ENCODE results near the gene IL11RA.

Gene IL11RA

GRCh38 chr9:34651876-34652601 lies at the start of gene IL11RA:
TSS of gene IL11RA (plus strand) at chr9:34652185. CDS start at chr9:34655218, 3,033 bp downstream.
- no peak for DNase-seq

DNA sequence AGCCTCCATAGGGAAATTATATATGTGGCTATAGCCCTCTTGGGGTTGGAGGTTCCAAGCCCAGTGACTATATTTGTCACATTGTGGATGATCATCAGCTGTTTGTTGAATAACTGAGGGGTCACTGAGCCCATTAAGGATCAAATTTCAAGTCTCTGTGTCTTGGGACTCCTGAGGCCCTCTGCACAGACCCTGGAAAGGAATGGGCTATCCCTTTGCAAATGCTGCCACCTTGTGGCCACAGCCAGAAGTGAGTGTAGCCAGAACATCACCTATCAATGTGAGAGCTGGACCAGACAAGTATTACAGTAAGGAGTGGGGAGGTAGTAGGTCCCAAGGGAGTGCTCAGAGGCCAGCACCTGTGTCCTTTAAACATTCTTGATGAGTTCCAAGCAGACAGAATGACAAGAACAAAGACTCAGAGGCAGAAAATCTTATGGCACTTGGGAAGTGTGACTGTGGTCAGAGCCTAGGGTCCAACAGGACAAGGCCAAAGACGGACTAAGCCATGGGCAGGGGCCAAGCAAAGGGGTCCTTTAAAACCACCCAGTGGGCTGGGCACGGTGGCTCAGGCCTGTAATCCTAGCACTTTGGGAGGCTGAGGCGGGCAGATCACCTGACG lies 48.3 kb upstream of the IL11RA start:
- DNase-seq = peak; percentile 66

DNA sequence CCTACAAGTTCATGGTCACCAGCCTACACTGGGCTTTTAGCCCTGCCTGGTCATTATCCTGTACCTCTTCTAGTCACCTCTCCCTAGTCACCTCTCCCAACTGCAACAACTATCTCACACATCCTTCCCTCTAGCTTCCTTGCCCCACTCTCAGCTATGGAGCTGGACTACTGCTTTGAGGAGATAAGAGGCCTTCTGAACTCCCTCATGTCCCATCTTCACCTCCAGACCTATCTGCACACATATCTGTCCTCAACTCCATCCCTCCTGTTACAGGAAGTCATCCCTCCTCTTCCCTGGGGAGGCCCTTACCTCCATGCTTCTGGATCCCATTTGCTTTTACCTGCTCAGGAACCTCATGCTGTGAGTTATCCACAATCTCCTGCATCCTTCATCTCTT lies 45.8 kb upstream of the IL11RA start:
- no peak for DNase-seq

GRCh38 chr9:34606905-34607304 lies 45.1 kb upstream of the IL11RA start:
- DNase-seq = no peak

GRCh38 chr9:34607331-34607730 lies 44.7 kb upstream of the IL11RA start:
- no peak for DNase-seq

- DNase-seq = no peak
Measured at GRCh38 chr9:34610434-34611206, 41.4 kb upstream of the IL11RA start.

- no peak for DNase-seq
Measured at GRCh38 chr9:34611251-34611810, 40.7 kb upstream of the IL11RA start.

- peak; percentile 72 for DNase-seq
Measured at GRCh38 chr9:34611811-34612787, 39.9 kb upstream of the IL11RA start, which contains the start of gene RPP25L. TSS of gene RPP25L (minus strand) at chr9:34612097. CDS start at chr9:34611296, 801 bp downstream.

GRCh38 chr9:34612788-34613390 lies 39.1 kb upstream of the IL11RA start:
- peak; percentile 48 for DNase-seq

DNA sequence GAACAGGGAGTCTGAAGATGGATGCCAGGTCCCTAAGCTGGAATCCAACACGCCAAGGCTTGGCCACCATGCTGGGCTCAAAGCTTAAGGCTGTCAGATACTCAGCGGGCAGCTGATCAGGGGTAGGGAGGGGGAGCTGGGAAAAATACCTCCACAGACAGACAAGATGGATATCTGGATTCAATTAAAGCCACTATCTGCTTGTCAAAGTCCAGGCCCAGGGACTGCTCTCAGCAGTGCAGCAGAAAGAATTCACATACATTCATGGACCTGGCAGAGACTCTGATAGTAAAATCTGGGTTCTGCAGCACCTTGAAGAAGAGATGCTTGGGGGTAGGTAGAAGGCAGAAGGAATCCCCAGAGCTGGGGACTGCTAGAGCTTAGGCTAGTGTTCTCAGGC lies 36.9 kb upstream of the IL11RA start:
- no peak for DNase-seq

GRCh38 chr9:34620061-34620994 lies 31.7 kb upstream of the IL11RA start, which contains the start of gene DCTN3:
TSS of gene DCTN3 (minus strand) at chr9:34620495. CDS start at chr9:34620464, 31 bp downstream.
- DNase-seq = peak; percentile 85

DNA sequence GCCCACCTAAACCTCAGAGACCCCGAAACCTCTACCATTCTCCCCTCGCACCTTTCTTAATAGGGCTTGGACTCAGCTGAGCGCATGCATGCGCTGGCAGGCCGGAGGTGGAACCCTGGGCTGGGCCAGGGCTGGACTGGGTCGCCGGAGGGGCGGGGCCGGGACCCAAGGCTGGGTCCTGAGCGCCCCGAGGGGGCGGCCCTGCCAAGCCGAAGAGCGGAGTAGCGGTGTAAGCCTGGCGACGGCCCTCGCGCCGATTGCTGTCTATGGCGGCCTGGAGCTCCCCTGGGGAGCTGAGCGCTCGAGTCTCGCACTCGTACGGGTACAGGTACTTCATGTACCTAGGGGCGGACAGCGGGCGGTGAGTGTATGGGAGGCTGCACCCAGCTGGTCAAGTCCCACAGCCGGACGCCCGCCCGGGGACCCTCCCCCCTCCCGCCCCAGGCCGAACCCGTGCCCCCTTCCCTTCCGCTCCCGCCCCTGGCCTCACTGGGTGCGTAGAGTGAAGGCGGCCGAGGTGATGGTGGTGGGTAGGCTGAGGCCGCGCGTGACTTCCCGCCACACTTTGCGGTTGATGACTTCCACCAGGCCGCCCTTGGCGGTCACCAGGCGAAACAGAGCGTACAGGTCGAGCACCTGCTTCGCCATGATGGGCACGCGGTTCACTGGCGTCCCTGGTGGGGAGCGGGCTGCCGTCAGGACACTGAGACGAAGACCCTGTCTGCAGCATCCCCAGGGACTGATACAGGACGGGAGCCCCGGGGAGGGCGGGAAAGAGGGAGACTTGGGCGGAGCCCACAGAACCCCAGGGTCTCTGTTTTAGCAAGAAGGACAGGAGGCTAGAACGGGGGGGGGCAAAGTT lies 28.4 kb upstream of the IL11RA start:
- DNase-seq = no peak

DNA sequence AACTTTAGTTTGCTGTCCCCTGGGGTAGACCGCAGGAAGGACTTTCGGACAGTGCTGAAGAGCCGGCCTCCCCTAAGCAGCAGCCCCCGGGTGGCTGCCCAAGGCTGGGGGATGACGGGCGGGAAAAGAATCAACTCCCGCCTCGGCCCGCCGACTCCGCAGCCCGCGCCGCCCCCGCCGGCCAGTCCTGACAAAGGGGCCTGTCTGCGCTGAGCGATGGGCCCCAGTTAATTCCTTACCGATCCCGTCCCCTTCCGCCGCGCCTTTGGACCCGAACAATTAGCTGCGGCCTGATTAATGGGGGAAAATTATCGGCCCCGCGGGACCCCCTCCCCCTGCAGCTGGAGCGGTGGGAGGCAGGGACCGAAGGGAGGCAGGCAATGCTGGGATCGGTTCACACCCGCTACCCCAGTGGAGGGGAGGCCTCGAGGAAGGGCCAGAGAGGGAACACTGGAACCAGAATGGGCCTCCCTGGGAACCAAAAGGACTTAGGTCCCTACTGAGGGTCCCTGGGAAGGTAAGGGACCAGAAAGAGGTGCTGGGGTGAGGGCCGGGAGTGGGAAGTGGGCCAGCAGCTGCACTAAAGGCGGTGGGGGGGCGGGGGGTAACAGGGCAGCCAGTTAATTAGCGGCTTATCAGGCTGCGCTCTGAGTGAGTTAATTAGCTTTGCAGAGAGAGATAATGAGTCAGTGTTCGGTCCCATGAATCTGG lies 27.4 kb upstream of the IL11RA start:
- DNase-seq = no peak

DNA sequence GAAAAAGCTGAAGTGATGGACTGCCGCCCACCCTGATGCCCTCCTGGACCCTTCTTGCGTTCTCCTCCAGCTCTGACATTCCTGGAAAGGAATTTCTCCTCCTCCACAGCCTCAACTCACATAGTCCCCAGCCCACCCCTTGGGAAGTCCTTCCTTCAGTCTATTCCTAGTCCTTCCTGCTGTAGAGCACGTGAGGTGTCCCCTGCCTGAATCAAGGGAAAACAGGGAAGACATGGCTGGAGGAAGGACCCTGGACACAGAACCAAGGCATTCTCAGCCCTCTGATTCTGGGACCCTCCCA lies 26.8 kb upstream of the IL11RA start:
- DNase-seq = no peak

- no peak for DNase-seq
Measured at GRCh38 chr9:34627716-34628655, 24.0 kb upstream of the IL11RA start.

DNA sequence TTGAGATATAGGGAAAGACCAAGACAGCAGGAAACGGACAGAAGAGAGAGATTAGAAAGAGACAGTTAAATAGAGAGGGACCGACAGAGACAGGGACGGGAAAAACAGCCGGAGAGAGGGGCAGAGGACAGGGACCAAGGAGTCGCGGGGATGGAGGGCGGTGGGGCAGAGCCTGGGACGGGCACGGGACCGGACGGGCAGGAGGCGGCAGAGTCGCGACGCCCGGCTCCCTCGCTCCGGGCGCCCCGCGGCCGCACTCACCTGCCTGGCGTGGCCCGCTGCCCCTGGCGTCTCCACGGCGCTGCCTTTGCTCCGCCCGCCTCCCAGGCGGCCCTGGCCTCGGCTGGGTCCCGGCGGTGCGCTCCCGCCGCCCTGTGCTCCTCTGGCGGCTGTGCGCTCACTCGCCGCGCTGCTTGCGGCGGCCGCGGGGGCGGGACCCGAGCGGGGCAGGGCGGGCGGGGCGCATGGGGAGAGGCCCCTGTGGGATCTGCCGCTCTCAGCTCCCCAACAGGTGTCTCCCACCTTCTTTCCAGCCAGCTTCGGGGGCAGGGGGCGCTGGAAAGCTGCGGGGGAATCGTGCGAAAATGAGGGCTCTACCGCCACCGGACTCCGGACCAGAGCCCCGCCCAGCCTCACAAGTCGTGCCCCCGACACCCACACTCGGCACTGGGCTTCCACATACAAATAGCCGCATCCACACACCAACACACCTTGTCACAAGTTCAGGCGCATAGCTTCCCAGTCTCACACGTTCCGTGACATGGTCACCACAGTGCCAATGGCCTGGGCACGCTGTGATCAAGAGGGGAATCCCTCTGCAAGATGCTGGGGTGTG lies 23.1 kb upstream of the IL11RA start, which contains the start of gene ARID3C:
Gene ARID3C (minus strand): TSS at position 411 of the 835 bp plus-strand sequence. CDS start 1,052 bp downstream, outside the sequence.
- DNase-seq = no peak

GRCh38 chr9:34629491-34629808 lies 22.5 kb upstream of the IL11RA start:
- DNase-seq = no peak

Data from activated CD4-positive, alpha-beta T cell treated with anti-CD3 and anti-CD28 coated beads for 1 hour (primary cell).